HEK293 (cell line): ENCODE data around the gene ITPKB.

ENCODE experiments used
- KLF1 ChIP-seq: fragments of 450-650 bp; formaldehyde crosslinking; IDR thresholded peaks from 2 replicates; pipeline ENCODE4 v1.5.1; 2016; ENCODE audit warnings: missing biosample characterization, missing genetic modification characterization
- KLF9 ChIP-seq: fragments of 450-650 bp; formaldehyde crosslinking; IDR thresholded peaks from 2 replicates; pipeline ENCODE4 v1.5.1; 2016; ENCODE audit warnings: missing biosample characterization, missing genetic modification characterization, low read depth
- PRDM2 ChIP-seq: fragments of 450-650 bp; formaldehyde crosslinking; IDR thresholded peaks from 2 replicates; pipeline ENCODE4 v1.5.1; 2016; ENCODE audit warnings: missing biosample characterization, missing genetic modification characterization, borderline replicate concordance
- RBAK ChIP-seq: fragments of 450-650 bp; formaldehyde crosslinking; IDR thresholded peaks from 2 replicates; pipeline ENCODE4 v1.5.1; 2016; ENCODE audit warnings: missing biosample characterization, missing genetic modification characterization
- REST ChIP-seq: fragments of 450-650 bp; formaldehyde crosslinking; IDR thresholded peaks from 2 replicates; pipeline ENCODE4 v1.5.1; 2016; ENCODE audit warnings: missing biosample characterization, missing genetic modification characterization
- ZBTB11 ChIP-seq: fragments of 450-650 bp; formaldehyde crosslinking; conservative IDR thresholded peaks from 2 replicates; pipeline ENCODE4 v1.5.1; 2016; ENCODE audit warnings: low read depth, missing biosample characterization, missing genetic modification characterization
- ZNF133 ChIP-seq: fragments of 450-650 bp; formaldehyde crosslinking; IDR thresholded peaks from 2 replicates; pipeline ENCODE4 v1.5.1; 2016; ENCODE audit warnings: missing biosample characterization, missing genetic modification characterization
- ZNF221 ChIP-seq: fragments of 450-650 bp; formaldehyde crosslinking; IDR thresholded peaks from 2 replicates; pipeline ENCODE4 v1.5.1; 2017; ENCODE audit warnings: missing biosample characterization, missing genetic modification characterization, borderline replicate concordance
- ZNF280D ChIP-seq: fragments of 450-650 bp; formaldehyde crosslinking; IDR thresholded peaks from 2 replicates; pipeline ENCODE4 v1.5.1; 2016; ENCODE audit warnings: missing biosample characterization, missing genetic modification characterization
- ZNF311 ChIP-seq: fragments of 450-650 bp; formaldehyde crosslinking; IDR thresholded peaks from 2 replicates; pipeline ENCODE4 v1.5.1; 2017; ENCODE audit warnings: missing biosample characterization, missing genetic modification characterization, borderline replicate concordance
- ZNF394 ChIP-seq: fragments of 450-650 bp; formaldehyde crosslinking; IDR thresholded peaks from 2 replicates; pipeline ENCODE4 v1.5.1; 2016; ENCODE audit warnings: missing biosample characterization, missing genetic modification characterization, mild to moderate bottlenecking, moderate library complexity, borderline replicate concordance
- ZNF449 ChIP-seq: fragments of 450-650 bp; formaldehyde crosslinking; IDR thresholded peaks from 2 replicates; pipeline ENCODE4 v1.5.1; 2017; ENCODE audit warnings: missing biosample characterization, mild to moderate bottlenecking, missing genetic modification characterization, moderate library complexity
- ZNF48 ChIP-seq: fragments of 450-650 bp; formaldehyde crosslinking; IDR thresholded peaks from 2 replicates; pipeline ENCODE4 v1.5.1; 2016; ENCODE audit warnings: missing biosample characterization, missing genetic modification characterization
- ZNF561 ChIP-seq: fragments of 450-650 bp; IDR thresholded peaks from 2 replicates; pipeline ENCODE4 v1.5.1; 2018; ENCODE audit warnings: missing biosample characterization, missing genetic modification characterization, borderline replicate concordance
- ZNF600 ChIP-seq: fragments of 450-650 bp; formaldehyde crosslinking; IDR thresholded peaks from 2 replicates; pipeline ENCODE4 v1.5.1; 2016; ENCODE audit warnings: missing biosample characterization, missing genetic modification characterization
- ZNF624 ChIP-seq: fragments of 450-650 bp; formaldehyde crosslinking; IDR thresholded peaks from 2 replicates; pipeline ENCODE4 v1.5.1; 2017; ENCODE audit warnings: missing biosample characterization, missing genetic modification characterization
- ZNF658 ChIP-seq: fragments of 450-650 bp; formaldehyde crosslinking; IDR thresholded peaks from 2 replicates; pipeline ENCODE4; 2016; ENCODE audit warnings: missing biosample characterization, missing genetic modification characterization
- ZNF701 ChIP-seq: fragments of 450-650 bp; formaldehyde crosslinking; IDR thresholded peaks from 2 replicates; pipeline ENCODE4 v1.5.1; 2016; ENCODE audit warnings: missing biosample characterization, missing genetic modification characterization
- ZNF837 ChIP-seq: fragments of 450-650 bp; formaldehyde crosslinking; IDR thresholded peaks from 2 replicates; pipeline ENCODE4 v1.5.1; 2016; ENCODE audit warnings: missing biosample characterization, missing genetic modification characterization
- ZSCAN4 ChIP-seq: fragments of 450-650 bp; formaldehyde crosslinking; IDR thresholded peaks from 2 replicates; pipeline ENCODE4 v1.5.1; 2017; ENCODE audit warnings: missing biosample characterization, missing genetic modification characterization

ITPKB gene

GRCh38 chr1:226662642-226663326, 76.3 kb downstream of the ITPKB start (continued):
- TF ChIP-seq PRDM2 (tag by site-specific recombination): 0 out of 2 replicates have a peak, but pooled peaks have one; percentile 16
- no peak for TF ChIP-seq ZNF311
- TF ChIP-seq ZNF449 (tag by site-specific recombination): no peak
- TF ChIP-seq ZNF561 (tag by site-specific recombination): no peak
- no peak for TF ChIP-seq ZNF133
- no peak for TF ChIP-seq ZNF48 (tag by site-specific recombination)
- no peak for TF ChIP-seq ZSCAN4
- TF ChIP-seq ZNF394 (tag by site-specific recombination): peak; percentile 72; the same call in 1 of the 2 replicates
- no peak for TF ChIP-seq ZNF837 (tag by site-specific recombination)
- no peak for TF ChIP-seq ZNF658 (tag by site-specific recombination)
- no peak for TF ChIP-seq ZNF221 (tag by site-specific recombination)
- no peak for TF ChIP-seq ZNF624 (tag by site-specific recombination)
- no peak for TF ChIP-seq RBAK (tag by site-specific recombination)
- TF ChIP-seq REST (tag by site-specific recombination): no peak
- TF ChIP-seq ZBTB11 (tag by site-specific recombination): no peak
- TF ChIP-seq ZNF701 (tag by site-specific recombination): no peak
- no peak for TF ChIP-seq KLF1 (tag by site-specific recombination)
- TF ChIP-seq ZNF280D: no peak
- TF ChIP-seq KLF9 (tag by site-specific recombination): no peak
- peak; percentile 94 for TF ChIP-seq ZNF600 (tag by site-specific recombination)
